ENCODE data around the gene CACNA1H.

The CACNA1H gene

DNA sequence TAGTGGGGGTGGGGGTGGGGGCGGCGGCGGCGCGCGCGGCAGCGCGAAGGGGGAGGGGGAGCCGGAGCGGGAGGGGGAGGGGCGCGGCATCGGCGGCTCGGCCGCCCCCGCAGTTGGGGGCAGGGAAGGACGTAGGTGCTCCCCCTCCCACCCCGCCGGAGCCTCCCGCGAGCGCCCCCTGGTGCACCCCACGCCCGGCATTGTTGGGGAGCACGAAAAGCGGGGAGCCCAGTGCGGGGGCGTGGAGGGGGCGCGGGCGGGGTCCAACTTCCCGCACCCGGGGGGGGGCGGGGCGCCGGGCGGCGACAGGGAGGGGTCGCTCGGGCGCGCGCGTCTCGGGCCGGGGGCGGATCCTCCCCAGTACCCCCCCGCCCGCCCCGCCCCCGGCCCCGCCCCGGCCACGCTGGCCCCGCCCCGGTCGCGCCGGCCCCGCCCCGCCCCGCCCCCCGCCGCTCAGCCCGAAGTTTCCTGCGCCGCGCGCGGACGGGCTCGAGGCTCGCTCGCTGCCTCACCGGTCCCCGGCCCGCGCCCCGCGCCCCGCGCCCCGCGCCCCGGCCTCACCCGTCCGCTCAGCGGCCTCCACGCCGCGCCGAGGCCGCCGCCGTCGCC, at the start of gene CACNA1H:
CACNA1H (plus strand) TSS at position 456 of the 609 bp plus-strand sequence. CDS start 632 bp downstream, outside the sequence.
- DNase-seq, result no peak

DNA sequence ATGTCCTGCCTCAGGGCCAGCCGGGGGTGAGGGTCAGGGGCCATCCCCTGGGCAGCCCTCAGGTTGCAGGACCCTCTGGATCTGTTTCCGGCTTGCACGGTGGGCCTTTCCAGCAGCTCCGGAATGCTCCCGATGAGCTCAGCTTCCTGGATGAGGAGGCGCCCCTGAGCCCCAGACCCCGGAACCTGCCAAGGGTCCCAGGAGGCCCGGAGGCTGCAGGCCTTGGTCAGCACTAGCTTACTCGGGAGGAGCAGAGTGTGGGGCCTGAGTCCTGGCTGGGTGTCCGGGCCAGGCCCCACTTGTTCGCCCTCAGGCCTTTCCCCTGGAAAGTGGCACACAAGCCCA, 49.3 kb upstream of the CACNA1H start:
- no peak for DNase-seq

DNA sequence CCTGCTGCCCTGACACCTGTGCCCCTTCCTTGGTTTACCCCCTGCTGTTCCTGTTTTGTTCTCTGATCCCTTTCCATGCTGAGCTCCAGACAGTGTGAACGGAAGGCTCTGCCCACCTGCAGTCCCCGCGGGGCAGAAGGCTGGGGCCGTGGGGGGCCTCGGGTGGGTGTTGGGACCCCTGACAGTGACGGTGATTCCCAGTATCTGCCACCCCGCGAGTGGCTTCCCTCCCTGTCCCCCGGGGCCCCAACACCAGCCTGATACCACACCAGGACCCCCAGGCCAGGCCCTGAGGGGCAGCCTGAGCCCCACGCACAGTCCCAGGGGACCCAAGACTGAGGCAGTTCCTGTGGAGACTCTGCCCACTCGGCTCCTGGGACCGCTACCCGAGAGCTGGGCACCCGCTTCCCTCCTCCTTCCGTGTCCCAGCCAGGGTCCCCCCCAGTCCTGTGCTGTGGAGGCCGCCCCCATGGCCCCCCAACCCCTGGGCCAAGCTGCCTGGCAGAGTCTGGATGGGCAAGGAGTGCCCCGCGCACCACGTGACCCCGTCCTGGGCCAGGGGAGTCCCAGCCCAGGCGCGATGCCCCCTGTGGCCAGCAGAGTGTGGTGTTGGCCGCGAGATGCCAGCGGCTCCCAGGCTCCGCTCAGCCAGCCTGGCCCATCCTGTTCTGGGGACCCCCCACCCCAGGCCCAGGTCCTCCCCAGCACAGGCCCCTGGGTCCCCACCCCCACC, 46.9 kb upstream of the CACNA1H start:
- no peak for DNase-seq

DNA sequence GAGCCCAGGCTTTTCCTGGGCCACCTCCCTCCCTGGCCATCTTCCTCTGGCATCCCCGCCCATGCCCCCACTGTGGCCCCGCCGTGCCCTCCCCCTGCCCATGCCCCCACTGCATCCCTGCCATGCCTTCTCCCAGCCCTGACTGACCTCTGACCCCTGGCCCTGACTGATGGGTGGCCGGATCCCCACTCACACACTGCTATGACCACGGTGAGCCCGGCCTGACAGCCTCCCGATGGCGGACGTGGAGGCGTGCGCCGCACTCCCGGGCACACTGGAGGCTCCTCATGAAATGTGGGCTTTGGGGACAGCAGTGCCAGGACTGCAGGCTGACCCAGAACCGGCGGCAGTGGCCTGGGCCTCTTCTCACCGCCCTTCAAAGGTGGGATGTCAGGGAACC, 46.2 kb upstream of the CACNA1H start:
- no peak for DNase-seq

DNA sequence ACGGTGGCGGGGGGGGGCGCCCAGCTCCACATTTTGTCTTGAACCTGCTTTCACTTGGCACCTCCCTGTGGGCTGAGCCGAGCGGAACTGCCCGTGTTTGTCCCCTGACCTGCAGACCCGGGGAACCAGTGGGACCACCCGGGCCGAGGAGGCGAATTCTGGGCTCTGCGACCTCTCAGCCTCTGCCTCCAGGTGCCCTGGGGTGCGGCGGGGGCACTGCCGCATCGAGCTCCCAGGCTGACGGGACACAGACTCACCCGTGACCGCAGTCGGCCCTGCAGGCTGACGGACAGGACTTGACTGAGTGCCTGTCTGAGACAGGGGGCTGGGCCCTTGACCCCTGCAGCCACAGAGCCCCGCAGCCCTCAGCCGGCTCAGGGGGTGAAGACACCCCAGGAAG, 45.8 kb upstream of the CACNA1H start:
- no peak for DNase-seq

DNA sequence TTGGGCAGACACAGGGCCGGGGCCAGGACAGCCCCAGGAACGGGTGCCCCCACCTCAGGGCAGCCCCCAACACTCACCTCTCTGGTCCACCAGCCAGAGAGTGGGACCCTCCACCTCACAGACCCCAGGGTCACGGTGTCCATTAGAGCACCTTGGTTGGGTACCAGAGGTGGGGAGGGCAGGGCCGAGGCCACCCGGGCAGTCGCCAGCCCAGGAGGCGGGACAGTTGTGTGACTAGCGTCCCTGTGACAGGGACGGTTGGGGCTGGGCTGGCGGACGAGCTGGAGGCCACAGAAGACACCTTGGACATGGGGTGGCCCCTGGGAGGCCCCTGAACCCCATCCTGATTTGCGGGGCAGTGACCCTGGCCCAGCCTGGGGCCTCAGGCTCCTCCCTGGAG, 45.2 kb upstream of the CACNA1H start:
- no peak for DNase-seq

DNA sequence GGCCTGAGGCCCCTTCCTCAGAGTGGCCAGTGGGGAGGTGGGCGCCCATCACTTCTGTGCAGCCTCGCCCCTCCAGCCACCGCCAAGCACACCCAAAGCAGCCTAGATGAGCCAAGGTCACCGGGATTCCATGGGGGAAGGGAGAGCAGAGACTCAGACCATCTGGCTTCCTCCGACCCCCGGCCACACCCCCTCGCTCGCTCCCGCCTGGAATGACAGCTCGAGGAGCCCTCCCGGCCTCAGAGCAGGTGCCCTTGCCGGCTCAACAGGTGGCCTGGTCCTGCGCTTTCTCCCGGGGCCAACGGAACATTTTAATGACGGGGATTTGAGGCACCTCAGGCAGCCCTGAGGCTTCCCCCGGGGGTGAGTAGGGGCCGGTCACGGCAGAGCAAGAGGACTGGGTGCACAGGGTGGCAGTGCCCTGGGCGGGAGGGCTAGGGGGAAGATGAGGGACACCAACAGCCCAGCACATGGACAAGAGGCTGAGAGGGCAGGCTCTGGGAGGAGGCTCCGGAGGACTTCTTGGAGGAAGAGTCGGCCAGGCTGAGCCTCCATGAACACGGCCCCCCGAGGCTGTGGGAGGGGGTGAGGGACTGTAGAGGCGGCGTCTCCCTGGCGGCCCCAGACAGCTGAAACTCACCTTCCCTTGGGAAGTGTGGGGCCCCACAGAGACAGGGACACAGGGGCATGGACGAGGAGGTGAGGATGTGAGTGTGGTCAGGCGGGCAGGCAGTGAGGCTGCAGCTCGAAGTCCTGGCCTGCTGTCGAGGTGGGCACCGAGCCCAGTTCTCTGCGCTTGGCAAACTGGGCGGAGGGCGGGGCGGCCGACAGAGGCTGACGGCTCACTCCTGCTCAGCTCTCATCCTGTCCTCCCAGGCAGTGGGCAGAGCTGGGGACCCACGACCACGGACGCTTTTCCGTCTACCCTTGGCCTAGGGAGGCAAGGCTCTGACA, 44.3 kb upstream of the CACNA1H start:
- no peak for DNase-seq

DNA sequence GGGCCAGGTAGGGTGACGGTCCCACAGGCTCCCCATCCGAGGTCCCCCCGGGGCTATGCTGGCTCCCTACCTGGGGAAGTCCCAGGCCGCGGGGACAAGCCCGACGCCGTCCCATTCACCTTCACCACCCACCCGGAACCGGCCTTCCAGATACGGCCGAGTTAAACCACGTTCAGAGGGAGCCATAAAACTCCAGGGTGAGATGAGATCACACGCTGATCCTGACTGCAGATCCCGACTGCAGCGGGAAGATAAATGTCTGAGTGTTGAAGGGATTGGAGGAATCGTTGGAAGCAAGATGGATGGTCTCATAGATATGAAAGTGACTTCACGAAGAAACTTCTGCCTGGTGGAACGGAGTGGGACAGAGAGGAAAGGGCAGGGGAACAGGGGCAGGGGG, 43.3 kb upstream of the CACNA1H start:
- DNase-seq, result no peak

DNA sequence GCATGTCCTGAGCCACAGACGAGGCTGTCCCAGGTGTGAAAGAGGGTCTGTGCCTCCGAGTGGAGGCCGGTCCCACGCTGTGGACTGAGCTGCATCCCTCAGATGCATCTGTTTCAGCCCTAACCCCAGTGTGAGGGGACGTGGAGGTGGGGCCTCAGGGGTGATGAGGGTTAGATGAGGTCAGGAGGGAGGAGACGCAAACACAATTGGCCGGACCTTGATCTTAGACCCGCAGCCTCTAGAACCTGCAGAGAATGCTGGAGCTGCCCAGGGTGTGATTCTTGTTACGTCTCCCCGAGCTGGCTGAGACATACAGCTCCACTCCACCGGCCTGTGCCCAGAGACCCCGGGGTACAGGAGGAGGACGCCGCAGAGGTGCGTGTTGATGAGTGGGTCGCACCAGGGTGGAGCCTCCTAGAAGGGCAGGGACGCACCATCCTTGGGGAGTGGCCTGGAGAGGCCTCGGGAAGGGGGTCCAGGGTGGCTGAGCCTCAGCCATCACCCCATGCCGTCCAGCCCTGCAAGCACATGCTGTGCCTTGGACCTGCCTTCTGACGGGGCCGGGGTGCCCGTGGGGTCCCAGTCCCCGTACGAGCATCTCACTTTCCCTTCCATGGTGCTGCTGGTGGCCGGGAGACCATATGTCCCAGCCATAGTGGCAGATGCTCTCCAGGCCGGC, 40.3 kb upstream of the CACNA1H start:
- DNase-seq, result no peak

DNA sequence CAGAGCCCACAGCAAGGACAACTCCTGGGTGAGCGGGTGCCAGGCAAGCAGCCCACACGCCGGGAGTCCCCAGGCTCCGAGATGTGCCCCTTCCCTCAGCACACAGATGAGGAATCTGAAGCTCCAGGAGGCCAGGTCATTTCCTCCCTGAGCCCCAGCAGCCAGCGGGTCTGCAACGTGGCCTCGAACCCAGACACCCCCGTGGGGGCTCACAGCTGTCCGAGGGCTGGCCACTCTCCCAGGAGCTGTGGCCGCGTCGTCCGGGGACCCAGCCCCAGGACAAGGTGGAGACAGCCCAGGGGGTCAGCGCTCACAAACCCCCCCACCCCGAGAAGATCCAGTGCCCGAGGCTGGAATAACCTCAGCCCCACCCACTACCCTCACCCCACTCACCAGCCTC, 39.4 kb upstream of the CACNA1H start:
- DNase-seq, result no peak

DNA sequence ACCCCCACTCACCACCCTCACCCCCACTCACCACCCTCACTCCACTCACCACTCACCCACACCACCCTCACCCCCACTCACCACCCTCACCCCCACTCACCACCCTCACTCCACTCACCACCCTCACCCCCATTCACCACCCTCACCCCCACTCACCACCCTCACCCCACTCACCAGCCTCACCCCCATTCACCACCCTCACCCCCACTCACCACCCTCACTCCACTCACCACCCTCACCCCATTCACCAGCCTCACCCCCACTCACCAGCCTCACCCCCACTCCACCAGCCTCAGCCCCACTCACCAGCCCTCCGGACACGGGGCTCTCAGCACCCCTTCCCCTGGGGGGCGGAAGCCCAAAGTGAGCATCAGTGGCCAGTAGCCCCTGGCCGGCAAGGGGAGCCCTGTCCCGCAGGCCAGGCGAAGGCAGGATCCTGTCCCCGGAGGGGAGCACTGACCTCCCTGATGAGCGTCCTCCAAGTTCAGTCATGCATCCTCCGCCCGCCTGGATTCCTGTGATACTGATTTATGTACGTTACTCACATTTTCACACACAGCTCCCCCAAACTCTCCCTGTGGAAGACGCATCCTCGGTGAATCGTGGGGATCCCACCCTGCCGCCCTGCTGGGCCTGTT, 38.9 kb upstream of the CACNA1H start:
- DNase-seq, result no peak

DNA sequence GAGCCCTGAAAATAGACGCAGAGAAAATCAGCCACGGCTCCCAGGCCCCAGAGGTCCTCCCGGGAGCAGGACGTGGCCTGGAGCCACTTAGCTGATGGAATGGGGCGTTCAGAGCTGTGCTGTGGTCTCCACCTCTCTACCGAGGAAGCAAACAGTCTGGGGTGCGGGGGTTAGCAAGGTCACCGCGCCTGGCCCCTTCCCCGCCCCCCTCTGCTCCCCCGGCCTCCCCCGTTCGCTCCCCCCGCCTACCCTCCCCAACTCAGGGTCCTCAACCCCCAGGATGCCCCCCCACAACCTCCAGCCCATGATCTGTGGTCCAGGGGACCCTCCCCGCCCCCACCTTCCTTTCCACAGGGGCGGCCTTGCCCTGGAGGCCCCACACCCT, 36.2 kb upstream of the CACNA1H start:
- no peak for DNase-seq

DNA sequence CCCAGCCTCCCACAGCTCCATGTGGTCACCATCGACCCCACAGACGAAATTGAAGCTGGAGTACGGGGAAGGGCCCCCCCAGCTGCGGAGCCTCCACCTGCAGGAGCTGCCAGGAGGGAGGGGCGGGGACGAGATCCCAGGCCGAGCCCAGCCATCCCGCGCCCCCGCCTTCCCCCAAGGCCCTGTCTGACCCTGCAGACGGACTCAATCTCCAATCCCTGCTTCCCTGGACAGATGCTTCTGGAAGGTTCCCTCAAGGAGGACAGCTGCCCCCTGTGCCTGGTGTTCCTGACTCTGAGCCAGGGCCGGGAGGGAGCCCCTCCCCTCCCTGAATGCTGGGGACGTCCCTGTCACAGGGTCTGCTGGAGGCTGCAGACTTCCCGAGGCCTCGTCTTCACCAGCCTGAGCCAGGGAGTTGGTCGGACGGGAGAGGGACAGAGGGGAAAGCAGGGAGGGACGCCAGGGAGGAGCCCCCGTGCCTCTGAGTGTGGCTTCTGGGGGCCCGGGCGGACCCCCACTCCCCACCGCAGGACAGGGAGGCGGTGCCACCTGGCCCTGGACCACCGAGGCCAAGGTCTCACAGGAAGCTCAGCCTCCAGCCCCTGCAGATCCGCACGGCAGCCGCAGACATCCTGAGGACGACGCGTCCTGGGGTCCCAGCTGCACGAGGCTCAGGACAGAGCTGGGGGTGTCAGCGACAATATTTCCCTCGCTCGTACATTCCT, 35.6 kb upstream of the CACNA1H start:
- no peak for DNase-seq

DNA sequence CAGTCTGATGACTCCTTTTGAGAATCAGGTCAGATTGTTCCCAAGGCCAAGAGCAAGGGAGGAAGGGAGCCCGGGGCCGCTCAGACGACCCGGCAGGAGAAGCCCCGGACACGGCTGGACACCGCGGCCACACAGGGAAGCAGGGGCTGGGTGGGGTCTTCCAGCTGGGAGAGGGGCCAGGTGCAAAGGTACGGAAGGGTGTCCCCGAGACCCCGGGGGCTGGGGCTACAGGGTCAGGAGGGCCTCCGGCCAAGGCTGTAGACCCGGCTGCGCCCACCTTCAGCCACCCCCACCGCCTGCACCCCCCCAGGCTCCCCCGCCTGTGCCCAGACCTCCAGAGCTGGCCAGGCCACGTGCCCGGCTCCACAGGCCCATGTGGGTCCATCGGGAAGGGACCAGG, 35.0 kb upstream of the CACNA1H start:
- no peak for DNase-seq

DNA sequence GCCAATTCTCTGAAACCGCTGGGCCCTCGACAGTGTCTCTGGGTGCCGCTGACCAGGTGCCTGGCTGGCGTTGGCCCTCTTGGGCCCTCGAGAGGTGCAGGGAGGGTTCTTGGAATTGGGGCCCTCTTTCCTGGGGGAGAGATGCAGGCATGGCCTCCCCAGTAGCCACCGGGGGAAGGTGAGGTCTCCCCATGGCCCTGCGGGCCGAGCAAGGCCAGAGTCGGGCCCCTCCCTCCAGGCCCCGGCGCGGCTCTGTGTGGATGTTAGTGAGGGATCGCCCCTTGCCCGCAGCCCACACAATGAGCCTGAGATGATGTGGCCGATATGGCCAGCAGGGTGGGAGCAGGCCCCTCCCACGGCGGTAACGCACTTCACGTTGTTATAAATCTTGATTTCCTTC, 33.8 kb upstream of the CACNA1H start:
- no peak for DNase-seq

DNA sequence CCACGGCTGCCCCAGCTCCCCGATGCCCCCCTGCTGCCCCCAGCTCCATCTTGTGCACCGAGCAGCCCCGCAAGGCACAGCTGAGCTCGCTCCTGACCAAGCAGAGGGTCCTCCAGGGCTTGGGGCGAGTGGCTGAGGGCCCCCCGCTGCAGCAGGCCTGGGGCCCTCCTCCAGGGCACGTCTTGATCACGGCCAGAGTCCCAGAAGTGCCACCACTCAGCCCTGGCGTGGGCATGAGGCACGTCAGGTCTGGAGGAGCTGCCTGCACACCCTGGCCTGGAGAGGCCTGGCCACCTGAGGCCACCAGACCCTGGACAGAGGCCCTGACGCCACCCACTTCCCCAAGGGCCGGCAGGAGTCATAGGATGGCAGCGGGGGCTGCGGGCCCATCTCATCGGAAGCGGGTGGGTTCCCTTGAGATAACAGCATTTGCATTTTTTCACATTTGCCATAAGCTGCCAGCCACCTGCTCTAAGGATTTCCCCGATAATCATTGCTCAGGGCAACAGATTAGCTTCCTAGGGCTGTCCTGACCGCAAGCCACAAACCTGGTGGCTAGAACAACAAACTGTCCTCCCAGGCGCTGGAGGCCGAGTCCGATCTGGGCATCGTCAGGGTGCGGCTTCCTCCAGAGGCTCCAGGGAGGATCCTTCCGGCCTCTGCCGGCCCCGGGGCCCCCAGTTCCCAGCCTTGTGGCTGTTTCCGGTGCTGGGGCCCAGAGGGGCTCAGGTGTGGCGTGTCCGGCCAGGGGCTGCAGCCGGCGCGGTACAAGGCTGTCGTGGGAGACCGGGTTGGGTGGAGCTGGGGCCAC, 32.9 kb upstream of the CACNA1H start:
- no peak for DNase-seq

DNA sequence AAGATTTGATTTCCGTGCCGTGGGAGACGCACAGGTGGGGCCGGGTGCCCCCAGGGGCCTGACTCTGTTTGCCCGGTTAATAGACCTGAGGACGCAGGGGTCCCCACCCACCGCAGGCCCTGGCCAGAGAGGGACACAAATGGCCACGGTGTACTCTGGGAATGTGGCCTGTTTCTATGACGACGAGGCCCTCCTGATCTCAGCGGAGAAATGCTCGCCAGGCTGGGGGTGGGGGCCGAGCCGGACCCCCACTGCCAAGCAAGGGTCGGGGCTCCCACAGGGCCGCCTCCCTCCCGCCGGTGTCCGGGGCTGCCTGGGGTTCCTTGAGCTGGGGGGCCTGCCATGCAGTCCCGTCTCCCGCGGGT, 32.3 kb upstream of the CACNA1H start:
- no peak for DNase-seq

DNA sequence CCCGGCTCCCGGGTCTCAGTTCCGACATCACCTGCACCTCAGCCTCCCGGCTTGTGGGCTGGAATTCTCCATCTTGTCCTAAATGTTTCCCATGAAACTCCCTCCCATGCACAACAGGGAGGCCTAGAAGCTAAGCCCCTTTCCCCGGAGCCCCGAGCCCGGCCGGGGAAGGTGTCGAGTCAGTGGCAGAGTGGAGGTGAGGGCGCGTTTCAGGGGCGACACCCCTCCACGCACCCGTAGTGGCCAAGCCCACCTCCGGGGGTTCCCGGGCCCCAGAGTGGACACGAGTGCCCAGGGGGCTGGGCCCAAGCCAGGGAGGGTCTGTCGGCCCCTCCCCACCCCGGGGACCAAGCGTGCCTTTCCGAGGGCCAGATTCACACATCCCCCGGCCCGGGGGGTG, 31.9 kb upstream of the CACNA1H start:
- no peak for DNase-seq

DNA sequence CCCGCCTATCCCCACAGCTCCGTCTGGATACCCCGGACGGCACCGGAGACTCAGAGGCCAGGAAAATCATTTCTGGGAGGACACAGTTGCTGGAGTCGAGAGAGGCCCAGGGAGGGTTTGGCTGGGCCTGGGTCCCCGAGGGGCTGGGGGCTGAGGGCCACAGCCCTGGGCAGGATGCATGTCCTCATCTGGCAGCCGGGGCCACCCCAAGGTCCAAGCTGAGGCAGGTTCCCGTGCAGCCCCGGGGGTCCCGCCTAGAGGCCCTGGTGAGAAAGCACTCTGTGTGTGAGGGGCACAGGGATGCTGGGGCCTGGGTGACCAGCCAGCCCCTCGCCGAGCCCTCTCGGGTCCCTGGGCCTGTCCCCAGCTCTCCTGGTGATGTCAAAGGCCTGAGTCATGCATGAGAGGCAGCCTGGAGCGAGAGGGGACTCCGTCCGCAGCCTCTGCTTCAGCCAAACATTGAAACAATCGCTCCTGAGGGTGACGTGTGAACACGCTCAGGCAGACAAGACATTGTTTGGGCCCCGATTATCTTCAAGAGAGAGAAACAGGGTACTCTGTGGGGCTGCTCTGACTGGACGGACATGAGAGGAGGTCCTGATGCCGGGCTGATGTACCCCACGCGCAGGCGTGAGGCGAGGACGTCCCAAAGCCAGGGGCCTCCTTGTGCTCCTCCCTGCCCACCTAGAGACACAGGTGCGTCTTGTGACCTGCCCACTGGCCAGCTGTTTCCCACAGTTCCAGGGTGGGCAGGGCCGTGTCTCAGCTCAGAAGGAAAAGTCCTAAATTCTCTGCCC, 31.1 kb upstream of the CACNA1H start:
- DNase-seq, result no peak

DNA sequence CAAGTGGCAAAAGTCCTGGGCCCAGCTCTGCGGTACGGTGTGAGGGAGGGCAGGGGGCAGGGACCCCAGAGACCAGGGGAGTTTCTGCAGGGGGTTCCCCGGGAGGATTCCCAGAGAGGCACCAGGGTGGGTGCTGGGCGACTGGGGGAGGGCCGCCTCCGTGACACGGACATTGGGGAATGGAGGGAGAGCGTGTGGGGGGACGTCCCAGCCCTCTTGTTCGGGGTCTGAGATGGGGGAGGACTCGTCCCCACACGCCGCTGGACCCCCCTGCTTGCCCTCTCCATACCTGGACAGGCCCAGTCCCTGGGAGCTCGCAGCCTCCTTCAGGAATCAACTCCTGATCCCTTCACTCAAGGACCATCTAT, 30.5 kb upstream of the CACNA1H start:
- DNase-seq, result no peak

Measured in SHP77 treated with DMSO at 0.1 percent for 48 hours (cell line).